GM18861 (cell line): ENCODE measurements around the gene KPNA6.

ENCODE experiments used
- ATAC-seq: cut with Tn5 transposase; IDR thresholded peaks from one replicate; pipeline ENCODE4 v1.9.1; 2021; ENCODE audit not compliant: unreplicated experiment

KPNA6 gene

GRCh38 chr1:32215629-32216480 is 108.0 kb downstream of the KPNA6 start:
- no peak for ATAC-seq

GRCh38 chr1:32216566-32216965 is 108.7 kb downstream of the KPNA6 start:
- no peak for ATAC-seq

- ATAC-seq: no peak
Measured at GRCh38 chr1:32219022-32219421, 111.2 kb downstream of the KPNA6 start.

- no peak for ATAC-seq
Measured at GRCh38 chr1:32220746-32221580, 113.1 kb downstream of the KPNA6 start.

DNA sequence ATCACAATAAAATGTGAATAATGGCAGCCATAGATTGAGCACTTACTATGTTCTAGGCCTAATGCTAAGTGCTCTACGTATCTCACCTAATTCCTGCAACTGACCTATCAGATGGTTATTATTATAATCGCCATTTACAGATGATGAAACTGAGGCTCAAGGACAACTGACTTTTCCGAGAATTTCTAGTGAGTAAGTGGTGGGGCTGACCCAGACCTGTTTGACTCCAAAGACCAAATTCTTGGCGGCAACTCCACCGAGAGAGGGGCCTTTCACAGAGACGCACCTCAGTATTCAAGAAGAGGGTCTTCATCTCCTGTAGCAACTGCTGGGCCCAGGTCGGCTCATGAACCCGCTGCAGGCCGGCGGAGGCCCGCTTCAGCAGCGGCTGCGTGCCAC is 113.7 kb downstream of the KPNA6 start:
- no peak for ATAC-seq

DNA sequence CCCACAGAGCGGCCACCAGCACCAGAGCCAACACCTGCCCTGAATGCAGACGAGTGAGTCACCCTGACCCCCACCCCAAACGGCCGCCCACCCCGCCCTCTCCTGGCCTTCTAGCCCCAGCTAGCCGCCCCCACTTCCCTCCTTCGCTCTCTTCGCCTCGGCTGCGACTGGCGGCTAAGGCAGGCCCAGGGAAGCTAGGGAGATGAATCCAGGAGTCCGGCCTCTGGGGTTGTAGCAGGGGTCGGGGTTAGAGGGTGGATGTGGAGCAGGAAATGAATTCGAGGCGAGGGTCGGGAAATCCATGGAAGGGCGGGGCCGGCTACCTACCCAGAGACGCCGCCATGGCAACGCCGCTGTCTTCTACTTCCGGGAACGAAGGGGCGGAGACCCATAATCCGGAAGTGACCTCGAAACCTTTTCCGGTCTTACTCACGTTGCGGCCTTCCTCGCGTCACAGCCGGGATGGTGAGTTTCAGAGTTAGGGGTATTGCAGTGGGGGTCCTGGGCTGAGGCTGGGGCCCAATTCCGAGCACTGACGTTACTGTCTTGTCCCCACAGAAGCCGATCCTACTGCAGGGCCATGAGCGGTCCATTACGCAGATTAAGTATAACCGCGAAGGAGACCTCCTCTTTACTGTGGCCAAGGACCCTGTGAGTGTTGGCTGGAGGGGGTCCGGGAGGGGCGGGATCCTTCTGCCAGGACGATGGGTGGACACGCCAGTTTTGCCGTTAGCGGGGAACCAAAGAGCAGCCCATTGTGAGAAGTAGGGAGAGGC is 114.3 kb downstream of the KPNA6 start, which contains the start of the genes EIF3I and TMEM234:
Gene EIF3I (plus strand): TSS at position 428 of the 776 bp plus-strand sequence. CDS start 35 bp downstream, at position 463.
Gene TMEM234 (minus strand): TSS at position 374 of the 776 bp plus-strand sequence. CDS start 31 bp downstream, at position 343.
- ATAC-seq: peak; percentile 87

DNA sequence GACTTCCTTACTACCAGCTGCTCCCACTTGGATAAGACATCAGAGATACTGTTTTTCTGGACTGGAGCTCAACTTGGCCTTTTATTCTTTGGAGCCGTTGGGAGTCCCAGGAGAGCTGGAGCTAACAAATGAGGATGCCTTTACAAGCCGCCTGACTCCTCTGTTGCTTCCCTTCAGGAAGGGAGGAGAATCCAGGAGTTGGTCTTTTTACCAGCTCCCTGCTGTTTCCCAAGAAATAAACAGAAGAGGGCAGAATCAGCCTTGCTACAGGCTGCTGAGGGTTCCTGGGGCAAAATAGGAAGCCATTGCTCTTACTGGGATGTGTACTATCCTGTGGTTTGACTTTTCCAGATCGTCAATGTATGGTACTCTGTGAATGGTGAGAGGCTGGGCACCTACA is 115.8 kb downstream of the KPNA6 start:
- ATAC-seq: no peak

- no peak for ATAC-seq
Measured at GRCh38 chr1:32224285-32224684, 116.4 kb downstream of the KPNA6 start.
